ENCODE results near the gene DTD1. TPM values are rescaled to one million over a fixed set of nuclear protein-coding genes. Genes with fewer than 3 reads are reported as not detected.
A peak's percentile ranks its signal among the peaks of the same experiment; 100 is the strongest.

The DTD1 gene
- total RNA-seq, 6 experiments from 2014 or later: 5.4 to 21.2 (median 7.5) TPM

- DNase-seq (no peak), ATAC-seq (no peak)
- peaks cover 0 to 48% (median 12%) of the 10 kb centered on the region in 4 donors for H3K36me3 ChIP-seq
- H3K4me1 ChIP-seq: peaks cover 0 to 18% (median 5%) of the 10 kb centered on the region in 4 donors
- H3K4me3 ChIP-seq: no peak overlapping the region
- H3K9me3 ChIP-seq: no peaks in the 10 kb centered on the region
- WGBS (ENCODE audit: insufficient coverage, low coverage, low lambda C conversion rate, missing lambda C conversion rate): 100% methylated on average over 1 of the region's 1 CpG
- TF ChIP-seq POLR2A (IDR thresholded peaks at IDR 0.05) (no peak), CTCF (IDR thresholded peaks at IDR 0.05) (no peak)
- no peaks in the 10 kb centered on the region for H3K27me3 ChIP-seq
- intact Hi-C loops (cut with DNase I): no loop called here
- no peak overlapping the region for H3K27ac ChIP-seq
These were observed 42.3 kb upstream of the DTD1 start for GRCh38 chr20:18545566-18545965.

DNA sequence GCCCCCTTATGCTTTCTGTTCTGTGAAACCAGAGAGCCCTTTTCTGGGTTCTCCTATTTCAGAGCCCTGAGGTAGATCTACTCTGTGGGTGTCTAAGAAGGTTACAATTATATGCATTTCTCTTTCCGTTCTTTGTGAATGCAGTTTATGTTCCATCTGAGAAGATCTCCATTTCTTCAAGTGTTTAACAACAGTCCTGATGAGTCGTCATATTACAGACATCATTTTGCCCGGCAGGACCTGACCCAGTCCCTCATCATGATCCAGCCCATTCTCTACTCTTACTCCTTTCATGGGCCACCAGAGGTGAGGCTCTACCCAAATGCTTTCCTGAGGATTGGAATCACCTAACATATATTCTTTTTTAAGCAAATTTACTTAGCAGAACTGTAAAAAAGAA lies 39.4 kb upstream of the DTD1 start:
- Histone ChIP-seq H3K9me3 (no peaks in the 10 kb centered on the region), H3K36me3 (peaks cover 0 to 55% (median 26%) of the 10 kb centered on the region in 4 donors), H3K4me1 (peaks cover 0 to 9% (median 4%) of the 10 kb centered on the region in 4 donors), H3K27me3 (no peaks in the 10 kb centered on the region), H3K4me3 (no peak overlapping the region), H3K27ac (no peak overlapping the region)
- ATAC-seq: no peak
- no peak for TF ChIP-seq CTCF (IDR thresholded peaks at IDR 0.05)
- TF ChIP-seq POLR2A (IDR thresholded peaks at IDR 0.05): no peak
- DNase-seq: no peak
- intact Hi-C loops (cut with DNase I): no loop called here
- 94% methylated on average over 3 of the region's 3 CpGs for WGBS (ENCODE audit: insufficient coverage, low coverage, low lambda C conversion rate, missing lambda C conversion rate)

GRCh38 chr20:18553746-18554145 lies 34.1 kb upstream of the DTD1 start:
- no peak overlapping the region for H3K4me3 ChIP-seq
- H3K9me3 ChIP-seq: no peaks in the 10 kb centered on the region
- WGBS (ENCODE audit: insufficient coverage, low coverage, low lambda C conversion rate, missing lambda C conversion rate): 92% methylated on average over 5 of the region's 8 CpGs
- H3K27ac ChIP-seq: no peak overlapping the region
- H3K4me1 ChIP-seq: no peaks in the 10 kb centered on the region
- ATAC-seq: no peak
- peaks cover 0 to 83% (median 37%) of the 10 kb centered on the region in 4 donors for H3K36me3 ChIP-seq
- TF ChIP-seq POLR2A (IDR thresholded peaks at IDR 0.05) (no peak), CTCF (IDR thresholded peaks at IDR 0.05) (no peak)
- intact Hi-C loops (cut with DNase I): no loop called here
- DNase-seq: no peak
- H3K27me3 ChIP-seq: no peaks in the 10 kb centered on the region

GRCh38 chr20:18566892-18567738 lies 20.7 kb upstream of the DTD1 start, which contains the start of gene SMIM26:
TSS of gene SMIM26 (plus strand) at chr20:18567432. CDS start at chr20:18567479, 47 bp downstream.
- TF ChIP-seq POLR2A (IDR thresholded peaks at IDR 0.05) (peak; percentile 62), CTCF (IDR thresholded peaks at IDR 0.05) (no peak)
- DNase-seq (peak; percentile 96 to 97 (median 97)), ATAC-seq (peak; percentile 99 to 100 (median 100))
- no peaks in the 10 kb centered on the region for H3K27me3 ChIP-seq
- intact Hi-C loops (cut with DNase I): no loop called here
- peak within 1 kb of the TSS; percentile 69 to 75 (median 73) for H3K4me3 ChIP-seq
- peaks cover 0 to 6% (median 2%) of the 10 kb centered on the region in 4 donors for H3K4me1 ChIP-seq
- H3K36me3 ChIP-seq: peaks cover 3 to 21% (median 7%) of the 10 kb centered on the region in 4 donors
- WGBS (ENCODE audit: insufficient coverage, low coverage, low lambda C conversion rate, missing lambda C conversion rate): 0% methylated on average over 20 of the region's 51 CpGs
- H3K9me3 ChIP-seq: no peaks in the 10 kb centered on the region
- H3K27ac ChIP-seq: peak within 1 kb of the TSS; percentile 31 to 77 (median 70)
